Endothelial cell (in vitro differentiated cells): ENCODE data around the gene ARHGAP26. TPM values are rescaled to one million over a fixed set of nuclear protein-coding genes. Genes with fewer than 3 reads are reported as not detected.

Experiments
- DNase-seq: peaks from one replicate; pipeline ENCODE4 v3.0.0; 2021; ENCODE audit warnings: low spot score
- H3K27ac Mint-ChIP-seq: one replicate; pipeline ENCODE4 v1.8.0; 2021; ENCODE audit warnings: mixed read lengths, inconsistent platforms; ENCODE audit not compliant: unreplicated experiment
- H3K27me3 Mint-ChIP-seq: one replicate; pipeline ENCODE4 v1.8.0; 2021; ENCODE audit warnings: mild to moderate bottlenecking, moderate library complexity, mixed read lengths, inconsistent platforms; ENCODE audit not compliant: unreplicated experiment
- H3K36me3 Mint-ChIP-seq: one replicate; pipeline ENCODE4 v1.8.0; 2021; ENCODE audit warnings: mild to moderate bottlenecking, low read depth, mixed read lengths, inconsistent platforms; ENCODE audit not compliant: unreplicated experiment
- H3K4me1 Mint-ChIP-seq: one replicate; pipeline ENCODE4 v1.8.0; 2021; ENCODE audit warnings: mild to moderate bottlenecking, mixed read lengths, inconsistent platforms; ENCODE audit not compliant: unreplicated experiment
- H3K4me3 Mint-ChIP-seq: one replicate; pipeline ENCODE4 v1.8.0; 2021; ENCODE audit warnings: mild to moderate bottlenecking, mixed read lengths, inconsistent platforms; ENCODE audit not compliant: unreplicated experiment
- H3K9me3 Mint-ChIP-seq: one replicate; pipeline ENCODE4 v1.8.0; 2021; ENCODE audit warnings: mixed read lengths, inconsistent platforms; ENCODE audit not compliant: unreplicated experiment
- CTCF ChIP-seq: fragments of 200-600 bp; sonication (generic); IDR thresholded peaks from one replicate; pipeline ENCODE4 v1.5.0; 2021; ENCODE audit warnings: antibody characterized with exemption; ENCODE audit not compliant: unreplicated experiment
- total RNA-seq: library from RNA; stranded (reverse); fragmentation: NEBNext Ultra II Directional; extraction: Animal tissue kit (Norgen Biotek cat#: 25700); gene quantifications from one replicate; pipeline ENCODE4 v1.2.1, GENCODE V29; 2021; ENCODE audit not compliant: unreplicated experiment

Gene ARHGAP26
- total RNA-seq, 1 donor from 2014 or later: 81.5 TPM

GRCh38 chr5:142852416-142853198, 82.4 kb downstream of the ARHGAP26 start:
- peaks cover under 1% of the 10 kb centered on the region for H3K36me3 Mint-ChIP-seq
- H3K4me1 Mint-ChIP-seq: peaks cover 31% of the 10 kb centered on the region
- DNase-seq: no peak
- H3K9me3 Mint-ChIP-seq: no peaks in the 10 kb centered on the region
- H3K4me3 Mint-ChIP-seq: no peak overlapping the region
- no peak overlapping the region for H3K27ac Mint-ChIP-seq
- TF ChIP-seq CTCF: no peak
- peaks cover under 1% of the 10 kb centered on the region for H3K27me3 Mint-ChIP-seq

GRCh38 chr5:142853682-142854081, 83.5 kb downstream of the ARHGAP26 start:
- Mint-ChIP-seq H3K4me3 (no peak overlapping the region), H3K27ac (no peak overlapping the region), H3K4me1 (peaks cover 42% of the 10 kb centered on the region), H3K27me3 (peaks cover 5% of the 10 kb centered on the region), H3K36me3 (peaks cover 3% of the 10 kb centered on the region), H3K9me3 (no peaks in the 10 kb centered on the region)
- TF ChIP-seq CTCF: no peak
- DNase-seq: no peak

GRCh38 chr5:142856269-142856782, 86.1 kb downstream of the ARHGAP26 start:
- H3K4me3 Mint-ChIP-seq: no peak overlapping the region
- H3K36me3 Mint-ChIP-seq: peaks cover 3% of the 10 kb centered on the region

GRCh38 chr5:142857405-142857804, 87.2 kb downstream of the ARHGAP26 start:
- Mint-ChIP-seq H3K27me3 (peaks cover 9% of the 10 kb centered on the region), H3K27ac (peak overlapping the region; percentile 18), H3K4me3 (no peak overlapping the region), H3K4me1 (peaks cover 32% of the 10 kb centered on the region), H3K9me3 (no peaks in the 10 kb centered on the region), H3K36me3 (peaks cover 3% of the 10 kb centered on the region)
- no peak for TF ChIP-seq CTCF
- no peak for DNase-seq

More at GRCh38 chr5:142856269-142856782, 86.1 kb downstream of the ARHGAP26 start:
- TF ChIP-seq CTCF: no peak
- Mint-ChIP-seq H3K4me1 (peaks cover 32% of the 10 kb centered on the region), H3K9me3 (no peaks in the 10 kb centered on the region), H3K27ac (no peak overlapping the region), H3K27me3 (peaks cover 8% of the 10 kb centered on the region)
- no peak for DNase-seq

- TF ChIP-seq CTCF: no peak
- Mint-ChIP-seq H3K27ac (no peak overlapping the region), H3K4me1 (peaks cover 29% of the 10 kb centered on the region), H3K36me3 (peaks cover 3% of the 10 kb centered on the region), H3K4me3 (no peak overlapping the region), H3K9me3 (no peaks in the 10 kb centered on the region), H3K27me3 (peaks cover 9% of the 10 kb centered on the region)
- no peak for DNase-seq
These were observed 88.9 kb downstream of the ARHGAP26 start for GRCh38 chr5:142859037-142859436.
